SK-N-MC (cell line): Measurements from ENCODE around the gene HECTD4.
A peak's percentile ranks its signal among the peaks of the same experiment; 100 is the strongest.
"Not testable (repeated sequence)": the region's sequence is repeated elsewhere in the genome, so short reads cannot be mapped to it uniquely, and the experiment has no call there.

ENCODE experiments used
- DNase-seq: peaks from one replicate; pipeline ENCODE4 v3.0.0-alpha.2; 2011; ENCODE audit warnings: low read depth, low spot score
- H3K27ac ChIP-seq: fragments of 200-600 bp; sonication (generic); 2 replicates; pipeline ENCODE4 v1.5.1; 2016; ENCODE audit warnings: mixed run types
- H3K36me3 ChIP-seq: fragments of 200-600 bp; sonication (generic); 2 replicates; pipeline ENCODE4 v1.6.1; 2017; ENCODE audit warnings: antibody characterized with exemption, low read length, mixed read lengths; ENCODE audit not compliant: insufficient read depth
- H3K4me3 ChIP-seq: fragments of 200-600 bp; sonication (generic); 2 replicates; pipeline ENCODE4 v1.5.1; 2016
- H3K9ac ChIP-seq: fragments of 200-600 bp; sonication (generic); 2 replicates; pipeline ENCODE4 v1.8.0; 2017; ENCODE audit warnings: mixed run types, mixed read lengths; ENCODE audit not compliant: insufficient read length
- H3K9me3 ChIP-seq: fragments of 200-600 bp; sonication (generic); 2 replicates; pipeline ENCODE4 v1.6.1; 2017; ENCODE audit warnings: low read depth, mild to moderate bottlenecking, antibody characterized with exemption, low read length, moderate library complexity, mixed read lengths
- EZH2 ChIP-seq: fragments of 200-600 bp; sonication (generic); IDR thresholded peaks from one replicate; pipeline ENCODE4 v1.6.1; 2017; ENCODE audit warnings: antibody characterized with exemption
- FOXP2 ChIP-seq: optimal IDR thresholded peaks from 2 replicates; pipeline ENCODE3; 2011; ENCODE audit warnings: mild to moderate bottlenecking, moderate library complexity; ENCODE audit not compliant: insufficient read depth; ENCODE audit errors: extremely low read length, control extremely low read depth
- POLR2AphosphoS5 ChIP-seq: IDR thresholded peaks from 2 replicates; pipeline ENCODE4 v1.6.1; 2012; ENCODE audit warnings: mild to moderate bottlenecking, low read depth, low read length, borderline replicate concordance

The HECTD4 gene

DNA sequence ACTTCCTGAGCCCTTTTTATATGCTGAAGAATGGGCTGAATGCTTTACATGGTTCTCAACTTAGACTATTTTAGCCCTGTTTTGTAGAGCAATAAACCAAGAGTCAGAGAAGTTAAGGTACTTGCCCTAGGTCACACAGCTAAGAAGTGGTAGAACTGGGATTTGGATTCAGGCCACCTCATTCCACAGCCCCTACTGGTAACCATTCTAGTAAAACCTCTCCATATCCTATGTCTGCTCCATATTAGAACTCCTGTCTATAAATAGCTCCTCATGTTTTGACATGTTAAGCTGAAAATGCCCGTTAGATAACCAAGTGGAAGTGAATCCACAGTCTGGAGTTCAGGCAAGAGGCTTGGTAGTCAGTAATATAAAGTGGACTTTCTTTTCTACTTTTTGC lies 111.6 kb downstream of the HECTD4 start:
- no peak for DNase-seq
- TF ChIP-seq EZH2 (no peak), FOXP2 (no peak), POLR2AphosphoS5 (no peak)
- no peak overlapping the region for H3K9ac ChIP-seq
- 0 out of 2 replicates have a peak overlapping the region, but pooled peaks have one; percentile 14 for H3K27ac ChIP-seq
- H3K4me3 ChIP-seq: no peak overlapping the region
- peaks cover 68% of the 10 kb centered on the region for H3K36me3 ChIP-seq
- no peaks in the 10 kb centered on the region for H3K9me3 ChIP-seq

DNA sequence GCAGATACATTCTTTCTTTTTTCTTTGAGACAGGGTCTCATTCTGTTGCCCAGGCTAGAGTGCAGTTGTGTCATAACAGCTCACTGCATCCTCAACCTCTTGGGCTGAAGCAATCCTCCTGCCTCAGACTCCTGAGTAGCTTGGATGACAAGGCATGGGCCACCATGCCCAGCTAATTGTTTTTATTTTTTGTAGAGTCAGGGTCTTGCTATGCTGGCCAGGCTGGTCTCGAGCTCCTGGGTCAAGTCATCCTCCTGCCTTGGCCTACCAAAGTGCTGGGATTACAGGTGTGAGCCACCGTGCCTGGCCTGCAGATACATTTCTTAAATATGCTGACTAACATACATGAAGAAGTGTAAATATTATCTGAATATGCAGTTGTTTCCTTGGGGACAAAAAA lies 115.8 kb downstream of the HECTD4 start:
- TF ChIP-seq FOXP2: no peak
- no peak for TF ChIP-seq POLR2AphosphoS5
- no peak for TF ChIP-seq EZH2
- no peak for DNase-seq
- Histone ChIP-seq H3K9ac (no peak overlapping the region), H3K36me3 (peaks cover 62% of the 10 kb centered on the region), H3K9me3 (no peaks in the 10 kb centered on the region), H3K4me3 (no peak overlapping the region), H3K27ac (no peak overlapping the region)

DNA sequence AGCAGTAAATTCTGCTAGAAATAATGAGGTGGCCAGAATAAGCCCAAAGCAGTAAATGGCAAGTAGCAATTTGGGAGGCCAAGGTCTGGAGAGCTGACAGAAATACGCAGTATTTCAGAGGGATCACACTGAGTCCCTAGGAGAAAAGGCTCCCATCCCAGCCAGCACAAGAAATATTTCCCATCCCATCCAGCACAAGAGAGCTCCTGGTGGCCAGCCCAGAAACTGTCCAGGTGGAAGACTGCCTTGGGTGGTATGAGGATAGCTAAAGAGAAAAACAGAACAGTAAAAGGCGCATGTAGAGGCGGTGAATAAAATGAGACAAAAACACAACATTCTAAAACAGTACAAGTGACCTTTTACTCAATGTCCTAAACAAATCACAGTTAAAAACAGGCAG lies 120.7 kb downstream of the HECTD4 start:
- Histone ChIP-seq H3K27ac (no peak overlapping the region), H3K9ac (no peak overlapping the region), H3K36me3 (peaks cover 71% of the 10 kb centered on the region), H3K4me3 (no peak overlapping the region), H3K9me3 (no peaks in the 10 kb centered on the region)
- no peak for TF ChIP-seq POLR2AphosphoS5
- no peak for TF ChIP-seq FOXP2
- no peak for TF ChIP-seq EZH2
- no peak for DNase-seq

DNA sequence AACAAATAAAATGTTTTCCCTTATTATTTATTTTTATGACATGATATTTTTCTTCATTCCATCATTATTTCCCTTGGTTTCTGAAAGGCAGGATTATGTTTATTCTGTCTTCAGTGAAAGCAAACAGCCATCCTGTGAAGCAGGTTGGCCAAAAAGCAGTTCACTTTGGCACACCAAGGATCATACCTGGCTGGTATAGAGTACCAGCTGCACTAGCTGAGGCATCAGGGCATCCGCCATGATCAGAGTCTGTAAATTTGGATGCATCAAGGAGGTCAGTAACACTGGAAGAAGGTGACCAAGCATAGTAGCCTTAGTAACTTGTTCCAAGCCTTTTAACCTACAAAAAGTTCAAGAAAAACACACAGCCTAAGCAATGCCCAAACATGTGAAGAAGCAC lies 123.3 kb downstream of the HECTD4 start:
- no peak for DNase-seq
- Histone ChIP-seq H3K9me3 (no peaks in the 10 kb centered on the region), H3K4me3 (no peak overlapping the region), H3K36me3 (peaks cover 79% of the 10 kb centered on the region), H3K27ac (no peak overlapping the region), H3K9ac (no peak overlapping the region)
- TF ChIP-seq FOXP2 (no peak), POLR2AphosphoS5 (no peak), EZH2 (no peak)

DNA sequence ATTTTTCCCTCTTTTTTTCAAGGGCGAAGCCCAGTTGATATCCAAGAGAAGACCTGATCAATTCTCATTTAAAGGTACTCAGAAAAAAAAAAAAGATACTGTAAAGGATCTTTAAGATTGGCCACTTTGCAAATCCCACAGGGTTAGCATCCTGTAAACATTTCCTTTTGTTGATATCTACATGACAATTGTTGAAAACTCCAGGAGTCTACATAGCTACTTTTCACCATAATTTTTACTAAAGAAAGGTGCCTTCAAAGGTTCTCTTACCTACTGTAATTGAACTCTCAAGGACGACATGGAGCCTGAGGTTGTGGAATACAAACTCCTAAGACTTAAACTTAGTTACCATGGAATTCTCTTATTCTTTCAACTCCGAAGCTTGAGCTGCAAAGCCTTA lies 125.5 kb downstream of the HECTD4 start:
- no peak for DNase-seq
- Histone ChIP-seq H3K27ac (no peak overlapping the region), H3K9me3 (no peaks in the 10 kb centered on the region), H3K36me3 (peaks cover 92% of the 10 kb centered on the region), H3K9ac (no peak overlapping the region), H3K4me3 (no peak overlapping the region)
- TF ChIP-seq POLR2AphosphoS5 (no peak), EZH2 (no peak), FOXP2 (no peak)

DNA sequence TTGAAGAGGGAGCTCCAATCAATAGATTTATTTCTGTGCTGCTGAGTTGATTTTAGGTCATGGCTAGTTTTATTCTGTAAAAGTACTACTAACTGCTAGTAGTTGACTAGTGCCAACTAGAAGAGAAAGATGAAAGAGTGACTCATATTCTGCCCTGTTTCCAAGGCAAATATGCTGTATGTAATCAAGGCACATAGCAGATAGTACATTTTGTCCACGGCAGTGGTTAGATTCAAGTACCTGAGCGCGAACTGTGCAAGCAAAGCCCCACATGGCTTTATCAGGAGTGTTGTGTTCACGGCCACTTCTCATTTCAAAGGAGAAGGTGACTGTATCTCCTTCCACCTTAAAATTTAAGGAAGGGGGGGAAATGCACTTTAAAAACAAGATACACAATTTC lies 130.0 kb downstream of the HECTD4 start:
- no peaks in the 10 kb centered on the region for H3K9me3 ChIP-seq
- no peak for DNase-seq
- H3K4me3 ChIP-seq: no peak overlapping the region
- no peak overlapping the region for H3K27ac ChIP-seq
- H3K36me3 ChIP-seq: peaks cover 80% of the 10 kb centered on the region
- no peak overlapping the region for H3K9ac ChIP-seq
- TF ChIP-seq EZH2 (no peak), POLR2AphosphoS5 (no peak), FOXP2 (no peak)

DNA sequence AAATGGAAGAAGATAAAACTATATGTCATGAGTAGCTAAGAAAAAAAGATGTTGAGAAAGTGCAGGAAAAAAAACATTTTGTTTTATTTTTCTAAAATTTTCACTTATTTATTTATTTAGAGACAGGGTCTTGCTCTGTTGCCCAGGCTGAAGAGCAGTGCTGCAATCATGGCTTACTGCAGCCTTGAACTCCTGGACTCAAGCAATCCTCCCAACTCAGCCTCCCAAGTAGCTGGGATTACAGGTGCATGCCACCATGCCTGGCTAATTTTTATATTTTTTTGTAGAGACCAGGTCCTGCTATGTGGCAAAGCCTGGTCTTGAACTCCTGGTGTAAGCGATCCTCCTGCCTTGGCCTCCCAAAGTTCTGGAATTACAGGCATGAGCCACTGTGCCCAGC lies 137.3 kb downstream of the HECTD4 start:
- not testable (repeated sequence) for H3K27ac ChIP-seq, H3K9ac ChIP-seq, H3K9me3 ChIP-seq, DNase-seq, H3K4me3 ChIP-seq
- H3K36me3 ChIP-seq: peaks cover 74% of the 10 kb centered on the region

DNA sequence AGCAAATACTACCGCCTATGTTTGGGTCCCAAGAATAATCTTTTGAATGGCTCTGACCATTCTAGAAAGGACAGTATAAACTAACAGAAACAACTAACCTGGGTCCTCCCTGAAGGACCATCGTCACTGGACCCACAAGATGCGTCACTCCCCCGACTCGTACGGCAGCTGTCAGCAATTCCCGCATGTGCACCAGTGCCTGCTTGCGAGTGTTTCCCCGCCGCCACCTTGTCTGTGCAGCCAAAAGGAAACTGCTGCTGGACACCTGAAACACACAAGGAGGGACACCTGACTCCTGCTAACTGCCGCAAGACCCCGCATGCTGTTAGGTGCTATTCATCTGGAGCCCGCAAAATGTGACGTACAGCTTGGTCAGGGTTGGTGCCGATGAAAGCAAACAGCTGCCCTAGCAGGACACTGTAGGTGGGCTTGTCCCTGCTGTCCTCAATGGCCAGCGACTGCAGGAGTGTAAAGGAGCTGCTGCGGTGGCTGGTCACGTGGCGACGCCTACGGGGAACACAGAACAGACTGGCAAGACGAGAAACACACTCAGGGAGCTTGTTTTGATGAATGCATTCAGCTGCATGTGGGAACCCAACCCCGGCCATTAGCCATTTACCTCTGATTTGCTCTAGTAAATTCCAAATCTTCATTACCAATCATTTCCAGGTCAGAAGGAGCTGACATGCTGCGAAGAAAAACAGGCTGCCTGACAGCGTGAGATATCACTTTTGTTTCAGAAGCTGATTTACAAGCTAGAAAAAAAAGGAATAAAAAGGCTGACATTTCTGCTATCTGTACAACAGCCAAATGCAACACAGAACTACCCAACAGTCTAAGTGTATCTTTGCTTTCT lies 138.7 kb downstream of the HECTD4 start:
- no peak for DNase-seq
- Histone ChIP-seq H3K9ac (no peak overlapping the region), H3K4me3 (no peak overlapping the region), H3K27ac (no peak overlapping the region), H3K36me3 (peaks cover 87% of the 10 kb centered on the region), H3K9me3 (no peaks in the 10 kb centered on the region)
- TF ChIP-seq FOXP2 (no peak), POLR2AphosphoS5 (no peak), EZH2 (no peak)

DNA sequence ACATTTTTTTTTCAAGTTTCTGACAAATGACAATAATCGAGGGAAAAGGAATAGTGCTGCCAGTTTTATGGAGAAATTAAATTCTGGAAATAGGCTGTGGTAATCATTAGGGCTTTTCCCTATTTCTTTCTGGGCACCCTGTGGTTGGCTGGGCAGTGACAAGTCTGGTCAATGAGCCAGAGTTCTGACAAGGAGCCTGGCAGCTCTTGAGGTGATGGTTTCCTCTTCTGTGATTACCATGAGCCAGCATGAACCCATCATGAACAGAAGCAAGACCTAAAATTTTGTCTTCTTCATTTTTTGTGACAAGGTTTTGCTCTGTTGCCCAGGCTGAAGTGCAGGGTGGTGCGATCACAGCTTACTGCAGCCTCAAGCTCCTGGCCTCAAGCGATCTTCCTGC lies 141.1 kb downstream of the HECTD4 start:
- no peak for TF ChIP-seq FOXP2
- TF ChIP-seq EZH2: no peak
- no peak for TF ChIP-seq POLR2AphosphoS5
- Histone ChIP-seq H3K9me3 (no peaks in the 10 kb centered on the region), H3K4me3 (no peak overlapping the region), H3K27ac (no peak overlapping the region), H3K36me3 (peaks cover 86% of the 10 kb centered on the region), H3K9ac (no peak overlapping the region)
- no peak for DNase-seq
